KMS-11 (cell line): ENCODE results near the gene PXYLP1.

ENCODE experiments used
- H2AFZ ChIP-seq: fragments of 200-600 bp; sonication (generic); 2 replicates; pipeline ENCODE4 v1.6.1; 2016; ENCODE audit warnings: antibody characterized with exemption, mixed run types, low read depth
- H3K27ac ChIP-seq: fragments of 200-600 bp; sonication (generic); 2 replicates; pipeline ENCODE4 v1.6.1; 2016; ENCODE audit warnings: mild to moderate bottlenecking, mixed run types
- H3K27me3 ChIP-seq: fragments of 200-600 bp; sonication (generic); 2 replicates; pipeline ENCODE4 v1.6.1; 2017; ENCODE audit warnings: mild to moderate bottlenecking, low read depth, mixed run types, moderate library complexity; ENCODE audit not compliant: insufficient read depth
- H3K36me3 ChIP-seq: fragments of 200-600 bp; sonication (generic); 2 replicates; pipeline ENCODE4 v1.6.1; 2017; ENCODE audit warnings: mild to moderate bottlenecking, mixed run types; ENCODE audit not compliant: insufficient read depth
- H3K4me1 ChIP-seq: fragments of 200-600 bp; sonication (generic); 2 replicates; pipeline ENCODE4 v1.6.1; 2016; ENCODE audit warnings: mild to moderate bottlenecking, low read depth, mixed run types; ENCODE audit not compliant: poor library complexity, severe bottlenecking
- H3K4me2 ChIP-seq: fragments of 200-600 bp; sonication (generic); 2 replicates; pipeline ENCODE4 v1.7.0; 2016; ENCODE audit warnings: mild to moderate bottlenecking, mixed run types
- H3K4me3 ChIP-seq: fragments of 200-600 bp; sonication (generic); IDR thresholded peaks from 2 replicates; pipeline ENCODE4 v1.6.1; 2017; ENCODE audit warnings: low read depth, low read length, mixed read lengths; ENCODE audit not compliant: insufficient read depth
- H3K79me2 ChIP-seq: fragments of 200-600 bp; sonication (generic); 2 replicates; pipeline ENCODE4 v1.6.1; 2016; ENCODE audit warnings: low read depth, mixed run types; ENCODE audit not compliant: insufficient read depth
- H3K9ac ChIP-seq: fragments of 200-600 bp; sonication (generic); 2 replicates; pipeline ENCODE4 v1.6.1; 2016; ENCODE audit warnings: mild to moderate bottlenecking, mixed run types
- H4K20me1 ChIP-seq: fragments of 200-600 bp; sonication (generic); 2 replicates; pipeline ENCODE4 v1.6.1; 2016; ENCODE audit warnings: mild to moderate bottlenecking, mixed run types; ENCODE audit not compliant: insufficient read depth
- TF ChIP-seq, protein P1 (sequence below): fragments of 200-600 bp; sonication (generic); conservative IDR thresholded peaks from 2 replicates; pipeline ENCODE4 v1.6.1; 2017; ENCODE audit warnings: low read depth, mild to moderate bottlenecking, antibody characterized with exemption, low read length, moderate library complexity, mixed read lengths

Gene PXYLP1

DNA sequence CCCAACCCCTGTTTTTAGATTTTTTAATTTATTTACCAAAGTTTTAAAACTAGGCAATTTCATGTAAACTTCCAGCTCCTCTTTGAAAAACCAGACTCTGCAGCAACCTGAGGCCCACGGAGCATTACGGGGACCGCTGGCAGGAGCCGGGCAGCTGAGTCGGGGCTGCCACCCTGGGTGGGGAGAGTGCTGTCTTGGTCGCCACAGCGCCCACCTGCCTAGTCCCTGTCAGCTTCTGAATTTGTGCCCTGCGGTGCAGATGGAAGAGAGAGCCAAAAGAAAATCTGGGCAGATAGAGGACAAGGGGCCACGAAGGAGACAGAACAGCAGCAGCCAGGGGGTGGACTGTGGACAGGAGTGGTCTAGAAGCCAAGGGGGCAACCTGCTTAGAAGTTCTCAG lies 34.6 kb downstream of the PXYLP1 start:
- Histone ChIP-seq H3K36me3 (no peaks in the 10 kb centered on the region), H4K20me1 (no peaks in the 10 kb centered on the region), H3K9ac (no peak overlapping the region), H3K4me3 (no peak overlapping the region), H2AFZ (no peak overlapping the region), H3K4me1 (no peaks in the 10 kb centered on the region), H3K27me3 (no peaks in the 10 kb centered on the region), H3K4me2 (no peak overlapping the region), H3K79me2 (no peaks in the 10 kb centered on the region), H3K27ac (no peak overlapping the region)
- TF ChIP-seq, protein P1, sequence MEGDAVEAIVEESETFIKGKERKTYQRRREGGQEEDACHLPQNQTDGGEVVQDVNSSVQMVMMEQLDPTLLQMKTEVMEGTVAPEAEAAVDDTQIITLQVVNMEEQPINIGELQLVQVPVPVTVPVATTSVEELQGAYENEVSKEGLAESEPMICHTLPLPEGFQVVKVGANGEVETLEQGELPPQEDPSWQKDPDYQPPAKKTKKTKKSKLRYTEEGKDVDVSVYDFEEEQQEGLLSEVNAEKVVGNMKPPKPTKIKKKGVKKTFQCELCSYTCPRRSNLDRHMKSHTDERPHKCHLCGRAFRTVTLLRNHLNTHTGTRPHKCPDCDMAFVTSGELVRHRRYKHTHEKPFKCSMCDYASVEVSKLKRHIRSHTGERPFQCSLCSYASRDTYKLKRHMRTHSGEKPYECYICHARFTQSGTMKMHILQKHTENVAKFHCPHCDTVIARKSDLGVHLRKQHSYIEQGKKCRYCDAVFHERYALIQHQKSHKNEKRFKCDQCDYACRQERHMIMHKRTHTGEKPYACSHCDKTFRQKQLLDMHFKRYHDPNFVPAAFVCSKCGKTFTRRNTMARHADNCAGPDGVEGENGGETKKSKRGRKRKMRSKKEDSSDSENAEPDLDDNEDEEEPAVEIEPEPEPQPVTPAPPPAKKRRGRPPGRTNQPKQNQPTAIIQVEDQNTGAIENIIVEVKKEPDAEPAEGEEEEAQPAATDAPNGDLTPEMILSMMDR: no peak

DNA sequence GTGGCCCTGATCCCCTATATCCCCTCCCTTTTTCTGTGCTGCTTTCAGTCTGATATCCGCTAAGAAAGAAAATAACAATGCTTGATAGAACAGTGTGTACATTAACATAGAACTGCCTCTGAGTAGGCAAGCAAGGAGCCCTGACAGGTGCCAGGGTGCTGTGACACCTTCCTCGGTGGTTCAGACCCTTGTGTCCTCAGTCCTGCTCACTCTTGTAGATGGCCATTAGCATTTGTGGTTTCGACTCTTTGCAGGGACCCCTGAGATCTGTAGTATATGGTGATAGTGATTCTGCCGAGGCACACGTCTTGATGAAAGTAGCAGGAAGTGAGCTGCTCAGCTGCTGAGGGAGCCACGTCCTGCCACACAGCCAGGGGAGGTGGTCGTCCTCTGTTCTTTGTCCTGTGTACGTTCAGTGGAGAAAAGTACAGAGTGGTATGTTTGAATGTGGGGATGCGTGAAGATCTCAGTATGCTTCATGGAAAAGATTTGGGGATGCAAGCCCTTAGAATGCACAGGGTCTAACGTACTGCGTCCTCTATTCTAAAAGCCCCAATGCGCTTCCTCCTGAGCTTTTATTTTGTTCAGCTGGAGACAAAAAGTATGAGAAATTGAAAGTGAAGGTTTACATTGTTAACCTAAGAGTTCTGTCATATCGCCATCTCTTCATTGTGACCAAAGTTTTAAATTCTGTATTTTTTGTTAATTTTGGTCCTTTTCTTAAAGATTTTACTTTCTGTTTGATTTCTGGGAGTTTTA lies 35.4 kb downstream of the PXYLP1 start:
- H3K27me3 ChIP-seq: no peaks in the 10 kb centered on the region
- TF ChIP-seq, protein P1: no peak
- no peak overlapping the region for H3K9ac ChIP-seq
- no peak overlapping the region for H3K4me2 ChIP-seq
- H4K20me1 ChIP-seq: no peaks in the 10 kb centered on the region
- H3K36me3 ChIP-seq: no peaks in the 10 kb centered on the region
- H3K27ac ChIP-seq: no peak overlapping the region
- H3K4me3 ChIP-seq: no peak overlapping the region
- no peaks in the 10 kb centered on the region for H3K4me1 ChIP-seq
- H2AFZ ChIP-seq: no peak overlapping the region
- no peaks in the 10 kb centered on the region for H3K79me2 ChIP-seq

DNA sequence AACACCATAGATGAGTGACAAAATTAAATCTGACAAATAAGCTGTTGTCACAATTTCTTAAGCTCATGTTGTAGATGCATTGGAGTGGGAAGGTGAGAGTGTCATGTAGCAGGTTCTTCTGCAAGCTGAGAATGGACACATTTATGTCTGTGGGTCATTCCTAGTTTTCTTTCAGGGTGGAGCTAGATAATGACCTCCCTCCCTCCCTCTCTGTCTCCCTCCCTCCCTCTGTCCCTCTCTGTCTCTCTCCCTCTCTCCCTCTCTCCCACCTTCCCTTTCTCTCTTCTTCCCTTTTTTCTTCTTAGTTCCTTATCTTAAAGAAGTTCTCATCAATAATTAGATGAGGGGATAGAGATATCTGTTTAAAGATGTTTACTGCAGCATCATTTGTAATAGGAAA lies 36.0 kb downstream of the PXYLP1 start:
- Histone ChIP-seq H3K27me3 (no peaks in the 10 kb centered on the region), H3K36me3 (no peaks in the 10 kb centered on the region), H4K20me1 (no peaks in the 10 kb centered on the region), H3K27ac (no peak overlapping the region), H3K4me1 (no peaks in the 10 kb centered on the region), H3K4me2 (no peak overlapping the region), H2AFZ (no peak overlapping the region), H3K9ac (no peak overlapping the region), H3K79me2 (no peaks in the 10 kb centered on the region), H3K4me3 (no peak overlapping the region)
- TF ChIP-seq, protein P1: no peak

DNA sequence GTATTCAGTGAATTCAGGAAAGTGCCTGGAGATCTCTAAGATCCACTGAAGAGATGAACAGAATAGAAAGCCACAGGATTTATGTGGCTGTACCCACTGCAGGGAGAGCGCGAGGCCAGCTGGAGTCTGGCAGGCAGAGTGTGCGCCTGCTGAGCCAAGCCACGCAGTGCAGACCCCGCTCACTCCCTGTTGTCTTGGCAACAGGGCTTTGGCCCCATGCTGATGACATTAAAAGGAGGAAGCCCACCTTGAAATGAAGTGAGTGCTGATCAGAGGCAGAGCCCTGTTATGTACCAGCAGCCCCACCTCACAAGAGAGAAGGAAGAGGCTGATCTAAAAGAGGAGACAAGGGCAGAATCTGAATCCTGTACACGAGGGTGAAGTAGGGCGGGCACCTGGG lies 36.7 kb downstream of the PXYLP1 start:
- Histone ChIP-seq H3K9ac (no peak overlapping the region), H3K36me3 (no peaks in the 10 kb centered on the region), H2AFZ (no peak overlapping the region), H3K4me3 (no peak overlapping the region), H3K27me3 (no peaks in the 10 kb centered on the region), H3K27ac (no peak overlapping the region), H3K4me1 (no peaks in the 10 kb centered on the region), H3K79me2 (no peaks in the 10 kb centered on the region), H4K20me1 (no peaks in the 10 kb centered on the region), H3K4me2 (no peak overlapping the region)
- TF ChIP-seq, protein P1: no peak
